HuH-7.5 (cell line): Measurements from ENCODE around the gene TDRD10.
"Not testable (repeated sequence)": the region's sequence is repeated elsewhere in the genome, so short reads cannot be mapped to it uniquely, and the experiment has no call there.

Source experiments
- DNase-seq: peaks from one replicate; pipeline ENCODE4 v3.0.0; 2011; ENCODE audit warnings: low spot score

TDRD10 gene

DNA sequence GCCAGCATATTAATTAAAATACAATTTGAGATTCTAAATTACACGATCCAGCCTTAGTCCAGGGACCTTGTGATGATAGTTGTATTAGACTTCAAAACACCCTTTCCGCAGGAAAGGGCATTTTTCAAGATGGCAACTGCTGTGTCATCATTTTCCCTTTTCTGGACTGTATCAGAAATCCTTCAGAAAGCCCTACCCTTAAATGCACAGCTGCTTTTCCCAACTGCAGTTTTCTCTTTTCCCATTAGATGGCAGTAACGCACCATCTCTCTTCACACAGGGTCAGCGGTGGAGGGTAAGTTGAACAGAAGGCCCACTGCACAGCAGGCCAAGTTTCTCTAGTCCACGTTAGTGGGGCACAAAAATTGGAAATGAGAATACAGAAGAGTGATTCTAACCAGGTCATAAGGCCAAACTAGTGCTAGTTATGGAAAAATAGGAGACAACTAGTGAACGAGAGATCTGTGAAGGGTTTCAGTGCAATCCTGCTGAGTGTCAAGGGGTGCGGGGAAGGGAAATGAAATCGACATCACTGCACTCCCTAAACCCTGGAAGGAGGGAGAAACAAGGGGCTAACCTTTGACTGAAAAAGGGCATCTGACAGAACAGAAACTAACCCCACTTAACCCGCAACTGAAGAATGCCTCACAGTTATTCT lies 22.1 kb upstream of the TDRD10 start:
- peak; percentile 83 for DNase-seq

DNA sequence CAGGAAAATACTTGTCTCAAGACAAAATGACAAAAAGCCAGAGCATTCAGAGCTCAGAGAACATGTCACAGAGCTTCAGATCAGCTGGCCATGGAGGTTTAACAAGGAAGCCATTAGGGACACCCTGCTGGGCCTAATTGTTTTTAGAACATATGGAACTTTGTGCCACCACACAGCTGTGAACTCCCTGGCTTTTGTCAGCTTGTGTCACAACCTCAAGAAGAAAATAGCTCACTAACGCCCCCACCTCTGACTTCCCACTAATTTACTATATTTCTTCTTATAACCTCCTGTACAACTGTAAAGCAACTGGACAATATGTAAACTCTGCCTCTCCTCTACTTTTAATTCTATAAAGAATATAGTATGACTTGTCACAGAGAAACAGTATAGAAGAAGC lies 21.0 kb upstream of the TDRD10 start:
- no peak for DNase-seq

DNA sequence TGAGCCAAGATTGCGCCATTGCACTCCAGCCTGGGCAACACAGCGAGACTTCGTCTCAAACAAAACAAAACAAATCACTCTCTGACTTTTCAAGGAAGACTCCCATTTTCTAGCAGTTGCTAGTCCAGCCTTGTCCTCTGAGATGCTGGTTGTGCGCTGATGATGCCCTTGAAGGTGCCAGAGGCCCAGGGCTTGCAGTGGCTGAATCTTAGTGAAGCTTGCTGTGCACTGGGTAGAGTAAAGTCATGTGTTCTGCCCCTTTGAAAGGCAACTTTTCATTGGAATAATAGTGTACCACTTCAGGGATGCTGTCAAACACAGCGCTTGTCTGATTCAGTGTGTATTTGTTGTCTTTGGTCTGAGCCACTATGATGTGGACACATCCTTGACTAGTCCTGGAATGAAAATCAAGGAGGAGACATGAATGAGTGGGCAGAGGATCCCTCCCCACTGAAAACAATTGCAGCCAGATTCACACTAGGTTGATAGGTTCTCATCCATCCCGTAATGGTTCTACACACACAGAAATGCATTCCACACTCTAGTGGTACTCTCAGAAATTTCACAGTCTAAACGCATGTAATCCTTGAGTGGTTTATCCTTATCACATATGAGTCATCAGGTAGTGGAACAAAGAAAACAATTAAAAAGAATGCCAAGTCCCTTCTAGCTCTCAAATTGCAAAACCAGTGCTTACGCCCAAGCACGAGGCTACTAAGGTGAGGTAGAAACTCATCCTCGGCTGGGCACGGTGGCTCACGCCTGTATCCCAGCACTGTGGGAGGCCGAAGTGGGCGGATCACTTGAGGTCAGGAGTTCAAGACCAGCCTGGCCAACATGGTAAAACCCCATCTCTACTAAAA lies 17.8 kb upstream of the TDRD10 start:
- no peak for DNase-seq

DNA sequence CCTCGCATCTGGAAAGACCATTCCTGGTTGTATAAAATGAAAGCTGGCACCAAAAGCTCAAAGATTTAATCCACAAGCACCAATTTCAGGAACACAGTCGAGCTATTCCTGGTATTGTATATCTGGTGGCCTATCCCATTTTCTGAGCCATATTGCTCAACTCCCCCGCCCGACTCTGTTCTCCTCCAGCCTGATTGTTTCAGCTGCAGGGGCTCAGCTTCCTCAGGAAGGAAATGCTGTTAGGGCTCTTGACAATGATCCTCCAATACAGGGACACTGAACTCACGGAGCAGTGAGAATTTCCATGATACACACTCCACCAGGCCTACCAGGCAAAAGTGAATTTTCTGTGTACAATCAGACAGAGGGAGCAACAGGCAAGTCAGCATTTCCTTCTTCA lies 16.9 kb upstream of the TDRD10 start:
- DNase-seq, result no peak

DNA sequence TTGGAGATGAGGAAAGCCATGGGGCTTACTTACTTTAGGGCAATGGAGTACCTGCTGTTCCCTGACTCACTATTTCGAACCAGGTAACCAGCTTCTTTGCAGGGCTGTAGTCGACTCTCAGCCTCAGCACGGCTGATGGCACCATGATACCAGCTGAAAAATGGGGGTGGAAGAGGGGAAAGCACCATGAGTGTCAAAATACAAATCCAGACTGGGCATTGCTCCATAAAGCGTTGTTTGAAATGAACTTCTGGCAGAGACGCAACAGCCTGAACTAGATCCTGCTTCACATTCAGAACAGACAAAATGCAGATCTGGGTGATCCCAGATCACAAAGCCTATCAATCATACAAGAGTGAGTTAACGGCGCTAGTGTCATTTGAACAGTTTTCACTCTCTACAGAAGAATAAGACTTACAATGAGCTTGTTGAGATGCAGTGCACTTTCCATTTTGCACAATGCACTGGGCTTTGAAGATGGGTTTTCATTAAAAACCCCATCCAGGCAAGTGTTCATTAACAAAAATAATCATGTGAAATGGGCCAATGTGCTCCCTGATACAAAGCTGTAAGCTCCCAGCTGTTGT lies 16.0 kb upstream of the TDRD10 start:
- no peak for DNase-seq

DNA sequence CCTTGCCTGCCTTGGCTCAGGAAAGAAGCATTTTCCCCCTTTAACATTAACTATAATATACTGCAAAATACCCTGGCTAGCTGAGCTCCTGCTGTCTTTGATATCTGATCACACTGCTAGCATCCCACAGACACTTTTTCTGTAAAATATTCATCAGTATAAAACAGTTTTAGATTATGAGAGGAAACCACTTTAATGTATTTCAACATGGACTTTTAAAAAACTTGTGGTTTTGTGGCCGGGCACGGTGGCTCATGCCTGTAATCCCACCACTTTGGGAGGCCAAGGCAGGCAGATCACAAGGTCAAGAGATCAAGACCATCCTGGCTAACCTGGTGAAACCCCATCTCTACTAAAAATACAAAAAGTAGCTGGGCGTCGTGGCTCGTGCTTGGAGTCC lies 15.3 kb upstream of the TDRD10 start:
- DNase-seq, result not testable (repeated sequence)

DNA sequence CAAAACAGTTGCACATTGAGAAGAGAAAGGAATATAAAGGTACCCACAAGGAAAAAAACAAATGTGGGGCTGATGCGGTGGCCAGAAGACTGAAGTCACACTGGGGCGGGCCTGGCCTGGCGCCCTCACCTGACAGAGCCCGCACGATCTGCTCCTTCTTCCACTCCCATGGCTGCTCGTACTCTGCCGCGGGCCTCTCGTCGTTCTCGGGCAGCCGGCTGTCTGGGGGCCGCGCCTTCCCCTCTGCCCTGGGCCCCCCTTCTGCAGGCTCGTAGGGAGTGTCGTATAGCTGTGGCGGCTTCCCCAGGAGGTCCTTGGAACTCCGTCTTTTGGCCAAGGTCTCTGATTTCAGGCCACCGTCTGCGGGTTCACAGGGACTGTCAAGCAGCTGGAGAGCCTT lies 13.1 kb upstream of the TDRD10 start:
- DNase-seq, result no peak

DNA sequence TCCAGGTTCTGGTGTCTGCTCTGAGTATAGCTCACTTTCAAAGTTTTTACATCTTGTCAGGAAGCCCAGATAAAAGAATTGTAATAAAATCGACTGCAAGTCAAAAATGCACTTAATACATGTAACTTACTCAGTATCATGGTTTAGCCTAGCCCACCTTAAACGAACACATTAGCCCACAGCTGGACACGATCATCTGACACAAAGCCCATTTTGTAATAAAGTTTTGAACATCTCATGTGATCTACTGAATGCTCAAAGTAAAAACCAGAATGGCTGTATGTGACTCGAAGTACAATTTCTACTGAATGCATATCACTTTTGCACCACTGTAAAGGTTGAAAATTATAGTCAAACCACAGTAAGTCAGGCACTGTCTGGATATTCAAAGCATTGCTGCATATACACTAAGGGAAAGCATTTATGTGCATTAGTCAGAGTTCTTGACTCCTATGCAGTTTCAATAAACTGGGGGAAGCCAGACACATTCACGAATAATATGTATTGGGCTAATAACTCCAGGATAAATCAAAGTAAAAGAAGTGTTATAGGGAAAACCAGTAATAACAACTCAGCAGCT lies 12.2 kb upstream of the TDRD10 start:
- no peak for DNase-seq

DNA sequence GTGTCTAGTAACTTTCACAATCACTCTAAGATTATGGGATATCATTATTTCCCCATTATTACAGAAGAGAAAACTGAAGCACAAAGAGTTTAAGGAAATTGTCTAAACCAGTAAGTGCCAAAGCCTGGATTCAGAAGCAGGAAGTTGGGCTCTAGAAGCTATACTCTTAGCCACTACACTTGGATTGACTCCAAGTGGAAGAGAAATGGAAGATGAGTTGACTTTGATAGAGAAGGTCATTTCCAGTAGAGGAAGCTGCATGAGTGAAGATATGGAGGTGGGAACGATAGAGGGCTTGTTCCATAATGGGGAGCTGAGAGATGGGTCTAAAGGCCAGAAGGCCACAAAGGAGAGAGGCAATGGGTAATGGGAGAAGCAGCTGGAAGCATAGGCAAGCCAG lies 11.7 kb upstream of the TDRD10 start:
- DNase-seq, result no peak

DNA sequence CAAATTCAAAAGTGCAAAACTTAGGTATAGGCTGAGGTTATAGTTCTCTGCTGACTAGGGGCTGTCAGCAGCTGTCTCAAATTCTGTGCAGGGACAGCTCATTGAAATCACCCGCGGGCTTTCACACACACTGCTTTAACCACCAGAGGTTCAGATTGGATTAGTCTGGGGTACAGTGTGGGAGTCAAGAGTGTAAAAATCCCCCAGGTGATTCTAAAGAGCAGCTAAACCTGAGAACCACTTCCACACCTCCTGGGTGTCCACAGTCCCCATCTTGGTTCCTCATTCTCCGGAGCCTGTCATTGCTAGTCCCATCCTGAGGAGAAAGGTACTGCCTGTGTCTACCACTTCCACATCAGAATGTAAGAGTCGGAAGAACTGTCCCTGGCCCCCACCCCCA lies 9.9 kb upstream of the TDRD10 start:
- DNase-seq, result no peak

DNA sequence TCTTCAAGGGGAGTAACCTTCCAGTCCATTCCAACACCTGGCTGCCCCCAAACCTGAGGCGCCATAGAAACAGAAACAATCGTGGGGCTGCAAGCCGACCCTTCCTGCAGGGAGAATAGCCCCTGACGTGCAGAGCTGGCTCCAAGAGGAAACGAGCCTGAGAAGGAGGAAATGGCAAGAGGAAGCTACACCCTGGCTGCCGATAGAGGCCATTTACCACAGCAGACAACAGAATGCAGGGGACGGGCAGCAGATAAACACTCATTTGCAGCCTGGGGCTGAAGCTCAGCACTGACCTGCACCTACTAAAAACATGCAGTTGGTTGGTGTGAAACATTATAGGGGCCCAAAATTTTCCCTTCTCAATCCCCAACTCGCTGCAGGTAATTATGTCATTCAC lies 8.7 kb upstream of the TDRD10 start:
- DNase-seq, result no peak

DNA sequence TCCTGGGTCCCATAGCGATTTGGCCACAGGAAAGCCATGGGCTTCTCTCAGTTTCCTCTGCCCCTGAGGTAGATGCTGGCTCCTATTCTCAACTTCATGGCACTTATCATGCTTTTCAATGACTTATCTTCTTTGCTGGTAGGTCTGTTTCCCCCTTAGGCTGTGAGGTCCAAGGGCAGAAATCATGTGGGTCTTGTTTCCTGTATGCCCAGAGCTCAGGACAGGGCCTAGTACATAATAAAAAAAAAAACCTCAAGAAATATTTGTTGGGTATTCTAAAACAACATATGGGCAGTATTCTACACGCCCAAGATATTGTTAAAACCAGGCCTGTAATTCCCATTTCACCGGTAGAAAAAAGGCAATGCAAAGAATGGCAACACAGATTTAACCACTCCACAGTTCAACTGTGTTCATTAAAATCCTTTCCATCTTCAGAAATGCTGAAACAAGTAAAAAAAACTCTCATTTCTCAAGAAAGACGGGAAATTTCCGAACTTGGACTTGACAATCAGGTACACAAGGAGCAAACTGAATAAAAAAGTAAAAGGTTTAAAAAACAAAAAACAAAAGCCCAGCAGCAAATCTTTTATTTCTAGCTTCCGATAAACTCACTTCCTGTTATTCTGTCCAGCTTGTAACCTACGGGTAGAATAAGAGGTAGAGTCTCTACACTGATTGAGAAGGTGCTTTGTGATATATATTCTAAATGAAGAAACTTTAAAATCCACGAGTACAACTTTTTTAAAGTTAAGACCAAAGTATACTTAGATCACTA lies 6.3 kb upstream of the TDRD10 start:
- DNase-seq, result no peak

DNA sequence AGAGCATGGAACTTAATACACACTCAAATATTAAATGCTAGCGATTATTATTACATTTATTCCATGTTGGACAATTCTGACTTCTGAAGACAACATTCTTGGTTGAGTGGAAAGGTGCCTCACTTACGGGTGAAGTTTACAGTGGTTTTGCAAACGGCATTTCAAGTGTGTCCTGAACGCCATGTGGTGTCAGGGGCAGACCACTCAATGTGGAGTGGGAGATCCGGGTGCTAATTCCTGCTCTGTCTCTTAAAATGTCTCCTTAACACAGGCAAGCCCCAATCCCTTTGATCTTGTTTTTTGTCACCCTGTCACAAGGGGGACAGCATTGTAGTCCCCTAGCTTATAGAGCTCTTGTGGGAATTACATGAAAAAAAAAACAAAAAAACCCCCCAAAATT lies 5.6 kb upstream of the TDRD10 start:
- DNase-seq, result no peak

DNA sequence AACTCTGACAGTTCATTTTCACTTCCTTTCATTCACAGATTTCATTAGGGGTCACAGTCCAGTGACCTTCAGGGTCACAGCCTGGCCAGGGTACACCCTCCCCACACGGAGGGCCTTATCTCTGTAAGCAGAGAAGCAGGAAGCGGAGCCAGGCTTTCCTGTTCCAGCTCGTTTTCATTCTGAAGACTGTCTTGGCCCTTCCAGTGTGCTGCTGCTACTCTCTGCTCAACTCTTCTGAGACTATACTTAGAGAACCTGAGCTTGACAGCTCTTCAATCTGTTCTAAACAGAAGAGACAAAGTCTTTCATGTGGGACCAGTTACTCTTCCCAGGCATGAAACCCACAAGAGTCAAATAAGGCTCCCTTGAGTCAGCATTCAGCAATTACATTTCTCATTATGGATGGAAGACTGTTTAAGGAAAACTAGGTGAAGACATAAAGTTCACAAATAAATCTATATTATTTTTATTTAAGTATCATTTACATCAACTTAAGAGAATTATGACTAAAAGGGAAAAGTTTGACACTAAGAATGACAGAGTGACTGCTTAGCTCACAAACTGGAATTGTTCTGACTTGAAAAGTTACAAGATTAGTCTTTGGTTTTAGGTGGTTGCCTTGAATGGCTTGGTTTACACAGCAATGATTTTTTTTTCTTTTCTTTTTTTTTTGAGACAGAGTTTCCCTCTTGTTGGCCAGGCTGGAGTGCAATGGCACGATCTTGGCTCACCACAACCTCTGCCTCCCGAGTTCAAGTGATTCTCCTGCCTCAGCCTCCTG lies 4.8 kb upstream of the TDRD10 start:
- peak; percentile 67 for DNase-seq

DNA sequence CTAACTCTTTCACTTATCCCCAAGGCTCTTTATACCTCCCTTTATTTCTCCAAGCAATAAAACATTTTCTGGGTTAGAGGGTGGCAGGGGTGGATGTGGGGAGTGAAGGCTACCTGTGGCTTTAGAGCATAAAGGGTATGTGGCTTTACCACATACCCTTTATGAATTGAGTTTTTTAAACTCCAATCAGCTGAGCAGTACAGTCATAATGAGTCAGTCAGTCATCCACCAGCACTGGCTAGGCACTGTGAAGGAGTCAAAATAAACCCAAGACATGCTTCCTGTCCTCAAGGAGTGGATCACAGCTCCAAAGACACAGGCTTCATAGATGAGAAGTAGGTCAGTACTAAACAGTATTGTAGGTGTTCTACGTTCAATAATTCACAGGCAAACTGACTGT lies 2.6 kb upstream of the TDRD10 start:
- no peak for DNase-seq

DNA sequence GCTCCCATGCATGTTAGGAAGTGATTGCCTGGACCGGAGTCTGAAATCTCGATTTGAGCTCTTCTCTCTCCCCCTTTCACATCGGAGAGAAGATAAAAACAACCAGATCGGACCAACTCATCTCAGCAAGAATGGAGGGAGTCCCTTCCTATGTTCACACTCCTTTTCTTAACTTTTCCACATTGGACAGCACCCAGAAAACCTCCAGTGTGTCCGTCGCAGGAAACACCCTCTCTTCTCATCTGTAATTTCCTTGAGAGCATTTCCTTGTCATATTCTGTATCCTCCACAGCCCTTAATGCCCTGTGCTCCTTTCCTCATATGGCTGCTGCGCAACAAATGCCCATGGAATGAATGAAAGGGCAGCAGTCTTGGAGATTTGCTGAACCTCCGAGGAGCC lies 1.5 kb upstream of the TDRD10 start:
- DNase-seq, result no peak

DNA sequence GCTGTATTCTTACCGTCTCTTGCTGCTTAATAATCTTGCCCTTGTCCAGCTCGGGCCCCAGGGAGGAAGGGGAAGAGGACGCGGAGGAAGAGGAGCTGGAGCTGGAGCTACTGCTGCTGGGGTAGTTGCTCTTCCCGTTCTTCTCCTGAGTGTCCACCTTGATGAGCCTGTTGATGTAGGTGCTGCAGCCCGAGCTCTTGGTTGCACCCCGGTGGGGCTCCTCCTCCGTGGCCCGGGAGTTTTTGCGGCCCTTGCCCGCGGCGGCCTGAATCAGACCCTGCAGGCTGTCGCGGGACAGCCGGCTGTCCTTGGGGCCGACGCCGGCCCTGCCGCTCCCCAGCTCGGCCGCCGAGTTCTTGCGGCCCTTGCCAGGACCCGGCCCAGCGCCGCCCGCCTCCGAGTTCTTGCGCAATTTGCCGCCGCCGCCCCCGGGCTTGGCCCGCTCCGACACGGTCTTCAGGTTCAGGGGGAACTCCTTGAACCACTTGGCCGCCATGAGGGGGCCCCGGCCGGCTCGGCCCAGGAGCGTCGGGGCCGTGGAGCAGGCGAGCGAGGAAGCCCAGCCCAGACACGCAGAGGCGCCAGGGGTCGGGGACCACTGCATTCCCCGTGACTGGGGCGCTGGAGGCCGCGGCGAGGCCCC lies 475 bp upstream of the TDRD10 start:
- peak; percentile 66 for DNase-seq

DNA sequence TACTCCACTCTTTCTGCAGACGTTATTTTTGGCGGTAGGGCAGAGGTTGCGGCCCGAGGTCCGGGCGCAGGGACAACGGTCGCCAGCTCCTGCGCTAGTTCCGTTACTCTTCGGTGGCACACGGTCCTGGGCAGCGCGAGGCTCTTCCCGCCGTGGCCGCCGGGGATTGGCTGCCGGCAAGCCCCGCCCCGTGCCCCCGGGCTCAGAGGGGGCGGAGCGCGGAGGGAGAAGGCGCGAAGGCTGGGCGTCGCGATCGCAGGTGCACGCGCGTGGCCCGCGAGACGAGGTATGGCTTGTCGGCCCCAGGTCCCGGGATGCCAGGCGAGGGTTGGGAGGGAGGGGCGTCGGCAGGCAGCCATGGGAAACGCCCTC lies 711 bp downstream of the TDRD10 start:
- DNase-seq, result no peak

DNA sequence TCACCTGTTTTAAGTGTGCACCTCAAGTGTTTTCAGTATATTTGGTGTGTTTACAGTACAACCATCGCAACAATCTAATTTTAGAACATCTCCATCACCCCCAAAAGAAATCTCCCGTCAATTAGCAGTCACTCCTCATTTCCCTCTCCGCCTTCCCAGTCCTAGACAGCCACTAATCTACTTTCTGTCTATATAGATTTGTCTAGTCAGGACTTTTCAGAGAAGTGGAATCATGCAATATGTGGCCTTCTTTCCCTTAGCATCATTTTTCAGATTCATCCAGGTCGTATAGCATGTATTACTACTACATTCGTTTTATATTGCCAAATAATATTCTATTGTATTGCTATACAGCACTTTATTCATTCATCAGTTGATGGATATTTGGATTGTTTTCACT lies 1.9 kb downstream of the TDRD10 start:
- DNase-seq, result no peak

DNA sequence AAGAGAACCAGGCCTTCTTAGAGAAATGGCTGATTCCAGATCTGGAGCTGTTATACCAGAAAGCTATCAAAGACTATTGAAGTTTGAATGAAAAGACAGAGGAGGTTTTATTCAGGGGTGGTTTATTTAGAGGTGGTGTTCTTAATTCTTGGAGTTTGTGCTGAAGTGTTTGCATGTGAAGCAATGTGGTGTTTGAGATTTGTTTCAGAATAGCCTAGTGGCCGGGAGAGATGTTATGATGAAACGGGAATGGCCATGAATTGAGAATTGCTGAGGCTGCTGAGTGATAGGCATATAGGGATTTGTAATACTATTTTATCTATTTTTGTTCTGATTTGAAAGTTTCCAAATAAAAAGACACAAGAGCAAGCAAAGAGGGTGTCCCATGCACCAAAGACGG lies 10.7 kb downstream of the TDRD10 start:
- no peak for DNase-seq

DNA sequence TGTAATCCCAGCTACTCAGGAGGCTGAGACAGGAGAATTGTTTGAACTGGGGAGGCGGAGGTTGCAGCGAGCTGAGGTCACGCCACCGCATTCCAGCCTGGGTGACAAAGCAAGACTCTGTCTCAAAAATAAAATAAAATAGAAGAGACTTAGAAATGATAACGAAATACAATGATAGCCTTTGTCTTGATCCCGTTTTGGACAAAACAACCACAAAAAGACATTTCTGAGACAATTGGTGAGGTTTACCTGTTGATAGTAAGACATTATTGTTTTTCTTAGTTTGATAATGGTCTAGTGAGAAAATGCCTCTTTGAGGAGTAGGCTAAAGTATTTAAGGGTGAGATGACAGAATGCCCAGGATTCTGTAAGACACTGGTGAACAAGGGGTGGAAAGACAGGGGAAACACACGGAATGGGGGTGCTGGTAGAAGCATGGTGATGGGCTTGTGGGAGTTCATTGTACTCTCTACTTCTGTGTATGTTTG lies 12.1 kb downstream of the TDRD10 start:
- DNase-seq, result no peak
